Central memory CD8-positive, alpha-beta T cell (primary cell): ENCODE measurements around the gene MED29.

Experiments used
- ATAC-seq: fragments of 150-1000 bp; cut with Tn5 transposase; replicated peaks from 2 replicates; pipeline ENCODE4 v1.10.0; 2022; ENCODE audit warnings: mild to moderate bottlenecking, moderate FRiP score, moderate number of reproducible peaks; ENCODE audit not compliant: poor library complexity, severe bottlenecking; ENCODE audit errors: extremely low read depth
- DNase-seq, 2 donors: peaks; one replicate each; pipeline ENCODE4 v3.0.0; 2021; ENCODE audit warnings: low spot score in 2 of 2
- H3K27ac Mint-ChIP-seq: one replicate; pipeline ENCODE4 v1.8.0; 2022; ENCODE audit warnings: low read depth, mild to moderate bottlenecking, moderate library complexity, mixed read lengths
- H3K27me3 Mint-ChIP-seq: one replicate; pipeline ENCODE4 v1.8.0; 2022; ENCODE audit warnings: mixed read lengths
- H3K36me3 Mint-ChIP-seq: one replicate; pipeline ENCODE4 v1.8.0; 2022; ENCODE audit warnings: mild to moderate bottlenecking, moderate library complexity, mixed read lengths; ENCODE audit not compliant: insufficient read depth
- H3K4me1 Mint-ChIP-seq: one replicate; pipeline ENCODE4 v1.8.0; 2022; ENCODE audit warnings: mixed read lengths
- H3K4me3 Mint-ChIP-seq: one replicate; pipeline ENCODE4 v1.8.0; 2022; ENCODE audit warnings: mild to moderate bottlenecking, moderate library complexity, mixed read lengths
- H3K9me3 Mint-ChIP-seq: one replicate; pipeline ENCODE4 v1.8.0; 2022; ENCODE audit warnings: mixed read lengths

The MED29 gene

DNA sequence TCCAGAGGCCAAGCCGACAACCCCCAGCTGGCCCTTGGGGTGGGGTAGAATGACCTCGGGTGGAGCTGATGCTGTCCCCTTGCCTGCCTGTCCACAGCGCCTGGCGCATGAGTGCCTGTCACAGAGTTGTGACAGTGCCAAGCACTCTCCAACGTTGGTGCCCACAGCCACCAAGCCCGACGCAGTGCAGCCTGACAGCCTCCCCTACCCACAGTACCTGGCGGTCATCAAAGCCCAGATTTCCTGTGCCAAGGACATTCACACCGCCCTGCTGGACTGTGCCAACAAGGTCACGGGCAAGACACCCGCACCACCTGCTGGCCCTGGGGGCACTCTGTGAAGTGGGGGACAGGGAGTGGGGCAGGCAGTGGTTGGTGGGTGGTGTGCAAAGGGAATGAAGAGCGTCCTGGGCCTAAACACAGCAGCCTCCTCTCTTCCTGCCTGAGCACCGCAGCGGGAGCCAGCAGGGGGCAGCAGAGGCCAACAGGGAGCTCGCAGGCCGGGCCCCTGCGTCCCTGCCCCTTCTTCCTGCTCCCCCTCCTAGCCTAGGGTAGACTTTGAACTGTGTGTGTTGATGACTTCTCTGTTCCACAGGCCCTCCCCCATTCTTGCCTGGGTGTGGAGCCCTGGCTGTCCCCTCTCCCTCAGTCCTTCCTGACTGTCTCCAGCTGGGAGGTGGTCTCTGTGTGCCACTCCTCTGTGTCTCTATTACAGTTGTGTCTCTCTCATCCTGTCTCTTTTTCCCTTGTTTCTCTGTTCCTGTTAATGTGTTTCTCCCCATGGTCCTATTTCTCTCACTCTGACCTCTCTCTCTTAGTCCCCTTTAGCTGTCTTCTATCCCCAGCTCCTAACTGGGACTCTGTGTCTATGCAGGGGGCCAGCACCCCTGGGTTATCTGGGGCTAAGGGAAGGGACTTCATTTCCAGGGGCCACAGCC lies 6.5 kb downstream of the MED29 start:
- H3K4me3 Mint-ChIP-seq, result peak overlapping the region; percentile 65
- H3K9me3 Mint-ChIP-seq, result no peaks in the 10 kb centered on the region
- peak overlapping the region; percentile 93 for H3K27ac Mint-ChIP-seq
- peak; percentile 30 for ATAC-seq
- H3K4me1 Mint-ChIP-seq, result peaks cover 57% of the 10 kb centered on the region
- H3K36me3 Mint-ChIP-seq, result peaks cover 48% of the 10 kb centered on the region
- peak; percentile 90 to 92 for DNase-seq
- H3K27me3 Mint-ChIP-seq, result no peaks in the 10 kb centered on the region

DNA sequence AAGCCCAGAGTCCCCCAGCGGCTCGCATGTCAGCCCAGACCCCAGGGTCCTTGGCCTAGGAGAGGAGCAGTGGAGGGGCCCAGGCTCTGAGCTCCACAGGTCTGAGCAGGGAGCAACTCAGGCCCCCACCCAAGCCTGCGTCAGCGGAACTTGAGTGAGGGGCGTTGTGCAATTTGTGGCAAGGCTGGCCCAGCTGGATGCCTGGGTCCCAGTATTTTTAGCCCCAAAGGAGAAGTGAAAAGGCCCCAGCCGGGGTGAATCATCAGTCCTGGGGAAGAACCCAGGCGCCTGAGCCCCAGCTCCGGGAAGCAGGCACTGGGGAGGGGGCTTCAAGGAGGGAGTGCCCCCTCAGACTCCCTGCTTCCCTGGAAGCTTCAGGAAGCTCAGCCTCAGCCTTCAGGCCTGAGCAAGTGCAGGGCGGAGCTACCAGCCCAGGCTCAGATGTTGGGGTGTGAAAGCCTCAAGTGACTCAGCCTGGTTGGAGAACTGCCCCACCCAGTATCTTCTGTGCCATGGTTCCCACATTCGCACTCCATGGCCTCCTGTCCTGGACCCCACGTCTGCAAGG lies 7.2 kb downstream of the MED29 start:
- peaks cover 49% of the 10 kb centered on the region for H3K36me3 Mint-ChIP-seq
- peak overlapping the region; percentile 65 for H3K4me3 Mint-ChIP-seq
- peaks cover 60% of the 10 kb centered on the region for H3K4me1 Mint-ChIP-seq
- H3K27ac Mint-ChIP-seq, result peak overlapping the region; percentile 93
- H3K27me3 Mint-ChIP-seq, result no peaks in the 10 kb centered on the region
- ATAC-seq (no peak), DNase-seq (peak in 1 of 2 donors; percentile 36)
- no peaks in the 10 kb centered on the region for H3K9me3 Mint-ChIP-seq

DNA sequence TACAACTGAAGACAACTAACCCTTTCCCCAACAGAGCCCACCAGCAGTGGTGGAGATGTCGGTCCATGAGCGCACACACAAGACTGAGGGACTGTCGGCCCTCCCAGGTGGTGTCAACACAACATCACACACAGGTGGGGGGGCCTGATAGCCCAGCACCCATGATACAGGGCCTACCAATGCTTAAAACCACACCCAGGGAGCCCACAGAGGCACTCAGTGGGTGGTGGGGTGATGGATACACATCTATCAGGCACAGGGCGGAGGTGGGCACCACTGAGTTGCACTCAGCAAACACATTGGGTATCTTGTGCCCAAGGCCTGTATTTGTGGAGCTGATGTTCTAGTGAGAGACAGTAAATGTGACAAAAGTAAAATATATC lies 8.5 kb downstream of the MED29 start:
- peak overlapping the region; percentile 46 for H3K4me3 Mint-ChIP-seq
- no peaks in the 10 kb centered on the region for H3K27me3 Mint-ChIP-seq
- H3K4me1 Mint-ChIP-seq, result peaks cover 59% of the 10 kb centered on the region
- peaks cover 48% of the 10 kb centered on the region for H3K36me3 Mint-ChIP-seq
- ATAC-seq (no peak), DNase-seq (no peak)
- H3K9me3 Mint-ChIP-seq, result no peaks in the 10 kb centered on the region
- peak overlapping the region; percentile 92 for H3K27ac Mint-ChIP-seq

DNA sequence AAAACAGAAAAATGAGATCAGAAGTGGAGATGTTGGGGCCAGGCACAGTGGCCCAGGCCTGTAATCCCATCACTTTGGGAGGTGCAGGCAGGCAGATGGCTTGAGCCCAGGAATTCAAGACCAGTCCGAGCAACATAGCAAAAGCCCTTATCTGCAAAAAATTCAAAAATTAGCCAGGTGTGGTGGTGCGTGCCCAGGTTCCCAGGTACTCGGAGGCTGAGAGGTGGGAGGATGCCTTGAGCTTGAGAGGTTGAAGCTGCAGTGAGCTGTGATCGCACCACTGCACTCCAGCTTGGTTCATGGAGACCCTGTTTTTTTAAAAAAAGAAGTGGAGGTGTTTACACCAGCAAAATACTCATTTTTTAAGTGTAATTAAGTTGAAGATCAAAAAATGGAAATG lies 8.9 kb downstream of the MED29 start:
- H3K27me3 Mint-ChIP-seq, result no peaks in the 10 kb centered on the region
- peak overlapping the region; percentile 92 for H3K27ac Mint-ChIP-seq
- H3K9me3 Mint-ChIP-seq, result no peaks in the 10 kb centered on the region
- no peak for ATAC-seq
- H3K36me3 Mint-ChIP-seq, result peaks cover 47% of the 10 kb centered on the region
- DNase-seq, result no peak
- H3K4me1 Mint-ChIP-seq, result peaks cover 57% of the 10 kb centered on the region
- H3K4me3 Mint-ChIP-seq, result peak overlapping the region; percentile 46

DNA sequence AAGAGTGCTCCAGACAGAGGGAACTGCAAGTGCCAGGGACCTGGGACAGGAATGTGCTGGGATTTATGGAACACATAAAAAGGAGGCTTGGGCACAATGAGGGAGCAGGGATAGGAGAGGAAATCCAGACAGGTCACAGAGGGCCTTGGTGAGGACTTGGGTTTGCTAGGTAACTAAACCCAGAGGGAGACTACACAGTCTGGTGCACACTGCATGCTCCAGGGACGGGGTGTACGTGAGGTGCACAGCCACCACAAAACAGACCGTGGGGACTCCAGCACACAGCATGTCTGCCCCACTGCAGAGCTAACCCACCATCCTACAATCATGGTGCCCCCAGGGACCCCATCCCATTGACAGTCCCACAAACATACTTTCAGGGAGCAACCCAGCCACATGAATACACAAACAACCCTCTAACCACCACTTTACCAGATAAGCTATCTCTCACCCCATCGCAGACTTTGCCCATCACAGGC lies 9.9 kb downstream of the MED29 start:
- Mint-ChIP-seq H3K36me3 (peaks cover 44% of the 10 kb centered on the region), H3K27me3 (no peaks in the 10 kb centered on the region), H3K4me3 (peak overlapping the region; percentile 80), H3K4me1 (peaks cover 60% of the 10 kb centered on the region), H3K27ac (peak overlapping the region; percentile 92), H3K9me3 (no peaks in the 10 kb centered on the region)
- DNase-seq (no peak), ATAC-seq (peak; percentile 1)

DNA sequence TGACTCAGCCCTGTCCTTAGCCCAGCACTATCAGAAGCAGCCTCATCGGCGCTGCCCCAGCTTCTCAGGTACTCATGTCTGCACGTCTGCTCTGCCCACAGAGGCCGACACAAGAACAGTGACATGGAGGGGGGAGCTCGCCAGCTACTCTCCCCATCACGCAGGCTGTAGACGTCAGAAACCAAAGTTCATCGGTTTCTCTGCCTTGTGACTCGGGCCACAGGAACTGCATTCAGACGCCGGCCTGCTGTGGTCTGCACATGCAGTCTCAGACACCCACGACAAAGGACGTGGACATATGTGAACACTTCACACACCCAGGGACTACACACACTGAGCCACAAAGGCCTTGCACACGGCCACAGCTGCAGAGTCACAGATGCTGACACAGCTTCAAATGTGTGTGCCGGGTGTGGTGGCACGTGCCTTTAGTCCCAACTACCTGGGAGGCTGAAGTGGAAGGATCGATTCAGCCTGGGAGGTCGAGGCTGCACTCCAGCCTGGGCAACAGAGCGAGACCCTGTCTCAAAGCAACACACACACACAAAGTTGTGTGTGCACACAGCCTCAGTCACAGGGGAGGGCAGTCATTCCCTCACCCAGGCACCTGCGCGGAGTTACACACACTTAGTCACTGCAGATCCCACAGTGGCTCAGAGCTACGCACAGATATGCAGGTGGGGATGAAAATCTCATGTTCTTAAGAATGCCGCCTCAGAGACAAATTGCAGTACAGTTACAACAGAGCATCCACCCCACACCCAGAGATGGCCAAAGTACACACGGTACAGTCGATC lies 10.6 kb downstream of the MED29 start:
- H3K4me1 Mint-ChIP-seq, result peaks cover 64% of the 10 kb centered on the region

DNA sequence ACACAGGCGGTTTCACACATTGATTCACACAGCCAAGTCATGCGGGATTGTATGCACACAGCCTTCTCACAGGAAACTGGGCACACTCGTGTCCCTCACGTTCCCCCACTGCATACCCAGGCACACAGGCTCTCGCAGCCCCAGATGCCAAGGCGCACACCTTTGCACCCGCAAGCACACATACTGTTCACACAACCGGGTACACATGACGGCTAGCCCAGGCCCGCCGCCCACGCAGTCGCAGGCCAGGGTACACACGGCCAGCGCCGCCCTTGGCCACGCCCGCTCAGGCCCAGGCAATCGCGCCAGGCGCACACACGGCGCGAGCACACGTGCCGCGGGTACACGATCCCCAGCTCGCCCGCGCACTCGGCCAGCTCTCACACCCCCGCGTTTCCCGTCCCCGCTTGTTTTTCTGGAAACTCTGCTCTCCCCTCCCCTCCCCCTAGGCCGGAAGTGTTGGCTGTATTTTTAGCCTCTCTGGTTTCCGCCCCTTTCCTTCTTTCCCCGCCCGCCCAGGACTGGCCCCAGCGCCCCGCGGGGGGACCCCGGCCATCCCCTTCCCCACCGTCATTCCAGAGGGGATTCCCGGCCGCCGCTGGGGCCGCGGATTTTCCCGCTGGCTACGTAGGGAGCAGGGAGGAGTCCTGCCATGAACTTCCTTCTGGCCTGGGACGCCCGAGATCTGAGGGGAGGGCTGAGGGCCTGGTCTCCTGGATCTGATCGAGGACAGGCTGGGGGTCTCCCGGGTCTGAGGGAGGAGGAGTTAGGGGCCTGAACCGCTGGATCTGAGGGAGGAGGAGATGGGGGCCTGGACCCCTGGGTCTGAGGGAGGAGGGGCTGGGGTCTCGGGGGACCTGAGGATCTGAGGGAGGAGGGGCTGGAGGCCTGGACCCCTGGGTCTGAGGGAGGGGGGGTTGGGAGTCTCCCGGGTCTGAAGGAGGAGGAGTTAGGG lies 11.4 kb downstream of the MED29 start:
- Mint-ChIP-seq H3K27ac (peak overlapping the region; percentile 92), H3K9me3 (no peaks in the 10 kb centered on the region), H3K4me1 (peaks cover 60% of the 10 kb centered on the region), H3K36me3 (peaks cover 57% of the 10 kb centered on the region), H3K27me3 (no peaks in the 10 kb centered on the region), H3K4me3 (peak overlapping the region; percentile 80)
- ATAC-seq, result peak; percentile 23
- peak; percentile 58 to 84 for DNase-seq

More for the DNA sequence above, 10.6 kb downstream of the MED29 start:
- Mint-ChIP-seq H3K27me3 (no peaks in the 10 kb centered on the region), H3K36me3 (peaks cover 48% of the 10 kb centered on the region), H3K4me3 (peak overlapping the region; percentile 80), H3K27ac (peak overlapping the region; percentile 92), H3K9me3 (no peaks in the 10 kb centered on the region)
- peak; percentile 59 for ATAC-seq
- peak; percentile 74 to 91 for DNase-seq

DNA sequence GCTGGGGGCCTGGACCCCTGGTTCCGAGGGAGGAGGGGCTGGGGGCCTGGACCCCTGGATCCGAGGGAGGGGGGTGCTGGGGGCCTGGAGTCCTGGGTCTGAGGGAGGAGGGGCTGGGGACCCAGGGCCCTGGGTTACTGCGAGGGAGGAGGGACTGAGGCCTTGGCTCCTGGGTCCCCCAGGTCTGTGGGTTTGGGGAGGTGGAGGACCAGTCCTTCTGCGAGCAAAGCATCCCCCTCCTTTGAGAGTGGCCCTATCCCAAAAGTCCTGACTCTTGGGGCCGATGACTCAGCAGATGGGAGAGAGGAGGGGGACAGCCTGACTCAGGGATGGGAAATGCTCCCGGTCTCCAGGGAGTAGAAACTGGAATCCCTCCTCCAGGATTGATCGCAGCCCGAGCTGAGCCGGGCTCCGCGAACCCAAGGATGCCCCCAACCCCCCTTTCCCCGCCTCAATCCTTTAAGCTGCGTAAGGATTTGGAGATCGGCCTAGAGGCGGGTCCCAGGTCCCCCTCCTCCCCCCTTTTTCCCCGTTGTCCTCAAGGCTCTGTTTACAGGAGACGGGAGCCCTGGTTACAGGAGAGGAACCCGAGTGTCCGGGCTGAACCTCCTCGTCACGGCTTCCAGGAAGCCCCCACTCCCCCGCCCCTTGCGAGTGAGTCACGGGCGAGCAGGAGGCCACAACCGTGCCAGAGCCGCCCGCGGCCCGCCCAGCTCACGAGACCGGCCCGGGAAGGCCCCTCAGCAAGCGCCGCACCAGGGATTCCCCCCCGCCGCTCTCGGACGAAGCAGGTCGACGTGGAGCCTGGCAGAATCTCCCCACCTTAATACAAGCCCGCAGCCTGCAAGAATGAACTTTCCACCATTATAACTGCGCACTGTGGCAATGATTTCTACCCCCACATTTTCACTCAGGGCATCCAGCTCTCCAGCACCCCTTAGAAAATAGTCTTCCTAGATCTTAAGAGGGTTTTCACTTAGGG lies 12.4 kb downstream of the MED29 start:
- no peaks in the 10 kb centered on the region for H3K9me3 Mint-ChIP-seq
- peaks cover 62% of the 10 kb centered on the region for H3K36me3 Mint-ChIP-seq
- DNase-seq, result peak; percentile 93 to 97
- ATAC-seq, result peak; percentile 20
- peaks cover 63% of the 10 kb centered on the region for H3K4me1 Mint-ChIP-seq
- H3K27me3 Mint-ChIP-seq, result no peaks in the 10 kb centered on the region
- H3K27ac Mint-ChIP-seq, result peak overlapping the region; percentile 92
- H3K4me3 Mint-ChIP-seq, result peak overlapping the region; percentile 80

DNA sequence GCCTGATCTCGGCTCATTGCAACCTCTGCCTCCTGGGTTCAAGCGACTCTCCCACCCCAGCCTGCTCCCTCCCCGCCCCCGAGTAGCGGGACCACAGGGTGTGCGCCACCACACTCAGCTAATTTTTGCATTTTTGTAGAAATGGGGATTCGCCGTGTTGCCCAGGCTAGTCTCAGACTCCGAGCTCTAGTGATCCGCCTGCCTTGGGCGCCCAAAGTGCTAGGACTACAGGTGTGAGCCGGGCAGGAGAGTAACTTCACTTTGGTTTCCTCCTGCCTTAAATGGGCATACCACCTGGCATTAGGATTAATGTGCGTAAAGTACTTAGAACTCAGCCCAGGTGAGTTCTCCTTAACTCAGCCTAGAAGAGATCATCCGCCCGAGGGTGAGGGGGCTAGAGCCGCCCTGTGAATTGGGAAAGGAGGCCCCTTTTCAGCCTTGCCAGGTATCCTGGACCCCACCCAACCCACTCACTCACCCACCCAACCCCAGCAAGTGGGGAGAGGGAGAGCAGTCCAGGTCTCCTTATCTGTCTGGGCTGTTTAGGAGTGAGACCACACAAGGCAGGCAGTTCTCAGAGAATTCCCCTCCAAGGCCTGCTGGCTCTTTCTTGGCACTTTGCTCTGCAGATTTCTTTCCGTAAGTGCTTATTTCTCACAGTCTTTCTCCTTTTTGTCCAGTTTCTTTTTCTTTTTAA lies 14.2 kb downstream of the MED29 start:
- H3K27ac Mint-ChIP-seq, result peak overlapping the region; percentile 100
- H3K9me3 Mint-ChIP-seq, result no peaks in the 10 kb centered on the region
- no peaks in the 10 kb centered on the region for H3K27me3 Mint-ChIP-seq
- H3K4me1 Mint-ChIP-seq, result peaks cover 66% of the 10 kb centered on the region
- H3K4me3 Mint-ChIP-seq, result peak overlapping the region; percentile 80
- peaks cover 79% of the 10 kb centered on the region for H3K36me3 Mint-ChIP-seq
- DNase-seq (no peak), ATAC-seq (no peak)

DNA sequence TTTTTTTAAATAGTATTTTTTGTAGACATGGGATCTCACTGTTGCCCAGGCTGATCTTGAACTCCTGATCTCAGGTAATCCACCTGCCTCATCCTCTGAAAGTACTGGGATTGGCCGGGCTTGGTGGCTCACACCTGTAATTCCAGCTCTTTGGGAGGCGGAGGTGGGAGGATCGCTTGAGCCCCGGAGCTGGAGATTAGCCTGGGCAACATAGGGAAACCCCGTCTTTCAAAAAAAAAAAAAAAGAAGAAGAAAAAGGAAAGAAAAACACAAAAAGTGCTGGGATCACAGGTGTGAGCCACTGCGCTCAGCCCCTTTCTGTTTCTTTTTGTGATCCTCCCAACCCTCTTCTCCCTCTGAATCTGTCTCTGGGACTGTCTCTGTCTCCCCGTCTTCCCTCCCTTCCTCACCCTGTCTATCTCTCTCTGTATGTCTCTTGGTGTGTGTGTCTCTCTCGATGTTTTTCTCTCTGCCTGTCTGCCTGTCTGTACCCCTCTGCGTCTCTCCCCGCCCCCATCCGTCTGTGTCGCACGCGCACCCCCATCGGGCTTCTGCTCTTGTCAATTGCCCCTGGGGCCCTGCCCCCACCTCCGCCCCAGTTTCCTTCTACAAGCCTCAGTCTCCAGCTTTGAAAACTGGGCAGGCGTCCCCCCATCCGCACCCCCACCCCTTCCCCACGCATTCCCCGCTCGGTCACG lies 14.9 kb downstream of the MED29 start:
- Mint-ChIP-seq H3K27ac (peak overlapping the region; percentile 100), H3K4me3 (peak overlapping the region; percentile 80), H3K27me3 (no peaks in the 10 kb centered on the region), H3K4me1 (peaks cover 69% of the 10 kb centered on the region), H3K36me3 (peaks cover 86% of the 10 kb centered on the region), H3K9me3 (no peaks in the 10 kb centered on the region)
- DNase-seq (peak; percentile 76 to 86), ATAC-seq (peak; percentile 2)
